WTC11 (cell line): ENCODE data around the gene SLC24A4. TPM values are rescaled to one million over a fixed set of nuclear protein-coding genes. Genes with fewer than 3 reads are reported as not detected.

Experiments used
- ATAC-seq: fragments of 200-7000 bp; cut with Tn5 transposase; 2 replicates; pipeline ENCODE4 v1.10.0; 2021; ENCODE audit warnings: mild to moderate bottlenecking, moderate library complexity
- CTCF ChIA-PET: fragments of 300-600 bp; sonication (Branson Sonifier 250); formaldehyde crosslinking; loops from one replicate; lab custom pipeline; 2021; ENCODE audit warnings: antibody characterized with exemption; lab: Charles Lee
- POLR2A ChIA-PET: fragments of 350-600 bp; sonication (Branson Sonifier 250); formaldehyde crosslinking; loops from one replicate; lab custom pipeline; 2021; ENCODE audit warnings: antibody characterized with exemption; lab: Charles Lee
- DNase-seq: peaks from one replicate; pipeline ENCODE4 v3.0.0; 2021; ENCODE audit warnings: low spot score
- H3K27ac Mint-ChIP-seq: 2 replicates; pipeline ENCODE4 v1.8.0; 2021; ENCODE audit warnings: mixed read lengths
- H3K27me3 Mint-ChIP-seq: 2 replicates; pipeline ENCODE4 v1.8.0; 2021; ENCODE audit warnings: low read depth, mild to moderate bottlenecking, moderate library complexity, mixed read lengths
- H3K36me3 Mint-ChIP-seq: 2 replicates; pipeline ENCODE4 v1.8.0; 2021; ENCODE audit warnings: mixed read lengths
- H3K4me1 Mint-ChIP-seq: 2 replicates; pipeline ENCODE4 v1.8.0; 2022; ENCODE audit warnings: mixed read lengths
- H3K4me3 Mint-ChIP-seq: 2 replicates; pipeline ENCODE4 v1.8.0; 2021; ENCODE audit warnings: mild to moderate bottlenecking, moderate library complexity, mixed read lengths
- H3K9me3 Mint-ChIP-seq: 2 replicates; pipeline ENCODE4 v1.8.0; 2021; ENCODE audit warnings: mixed read lengths
- JAZF1 ChIP-seq: fragments of 250-450 bp; sonication (Bioruptor Pico); IDR thresholded peaks from 2 replicates; pipeline ENCODE4 v1.9.0; 2021; ENCODE audit warnings: moderate library complexity, mild to moderate bottlenecking, inconsistent platforms
- NR3C1 ChIP-seq: sonication (generic); formaldehyde crosslinking; conservative IDR thresholded peaks from 2 replicates; pipeline ENCODE4 v1.8.1; 2023; ENCODE audit warnings: low read depth, mild to moderate bottlenecking, missing genetic modification reagents
- SP1 ChIP-seq: sonication (generic); formaldehyde crosslinking; conservative IDR thresholded peaks from 2 replicates; pipeline ENCODE4 v1.8.1; 2022; ENCODE audit warnings: missing genetic modification reagents
- TEAD1 ChIP-seq: sonication (generic); formaldehyde crosslinking; IDR thresholded peaks from 2 replicates; pipeline ENCODE4 v1.8.0; 2022; ENCODE audit warnings: mild to moderate bottlenecking, missing genetic modification reagents
- TEAD4 ChIP-seq: sonication (generic); formaldehyde crosslinking; IDR thresholded peaks from 2 replicates; pipeline ENCODE4 v1.8.0; 2022; ENCODE audit warnings: mild to moderate bottlenecking, missing genetic modification reagents
- ZNF219 ChIP-seq: sonication (generic); formaldehyde crosslinking; IDR thresholded peaks from 2 replicates; pipeline ENCODE4 v1.8.0; 2023; ENCODE audit warnings: missing genetic modification reagents, mild to moderate bottlenecking, borderline replicate concordance
- ZNF263 ChIP-seq: sonication (generic); formaldehyde crosslinking; IDR thresholded peaks from 2 replicates; pipeline ENCODE4 v1.8.1; 2022; ENCODE audit warnings: low read depth, mild to moderate bottlenecking, moderate library complexity, missing genetic modification reagents
- total RNA-seq: library from RNA; stranded (reverse); gene quantifications from 3 replicates; pipeline ENCODE4 v1.2.3, GENCODE V29; 2021
- TF ChIP-seq, protein P1 (sequence below): fragments of 250-450 bp; sonication (Bioruptor Pico); IDR thresholded peaks from 2 replicates; pipeline ENCODE4 v1.8.0; 2021; ENCODE audit warnings: mild to moderate bottlenecking
- TF ChIP-seq, protein P2 (sequence below): fragments of 200-600 bp; IDR thresholded peaks from 2 replicates; pipeline ENCODE4 v1.8.0; 2022; ENCODE audit warnings: antibody characterized with exemption
- TF ChIP-seq, protein P3 (sequence below): sonication (generic); formaldehyde crosslinking; IDR thresholded peaks from 2 replicates; pipeline ENCODE4 v1.8.0; 2023; ENCODE audit warnings: mild to moderate bottlenecking, missing genetic modification reagents
- TF ChIP-seq, protein P4 (sequence below): sonication (generic); formaldehyde crosslinking; IDR thresholded peaks from 2 replicates; pipeline ENCODE4 v1.8.1; 2023; ENCODE audit warnings: mild to moderate bottlenecking, missing genetic modification reagents, borderline replicate concordance
- TF ChIP-seq, protein P5 (sequence below): sonication (generic); formaldehyde crosslinking; IDR thresholded peaks from 2 replicates; pipeline ENCODE4 v1.8.0; 2022; ENCODE audit warnings: missing genetic modification reagents
- TF ChIP-seq, protein P6 (sequence below): fragments of 250-450 bp; sonication (Bioruptor Pico); IDR thresholded peaks from 2 replicates; pipeline ENCODE4 v1.9.0; 2021; ENCODE audit warnings: moderate library complexity, mild to moderate bottlenecking, inconsistent platforms, borderline replicate concordance

SLC24A4 gene
- total RNA-seq, 1 experiment from 2014 or later = 0.90 TPM

DNA sequence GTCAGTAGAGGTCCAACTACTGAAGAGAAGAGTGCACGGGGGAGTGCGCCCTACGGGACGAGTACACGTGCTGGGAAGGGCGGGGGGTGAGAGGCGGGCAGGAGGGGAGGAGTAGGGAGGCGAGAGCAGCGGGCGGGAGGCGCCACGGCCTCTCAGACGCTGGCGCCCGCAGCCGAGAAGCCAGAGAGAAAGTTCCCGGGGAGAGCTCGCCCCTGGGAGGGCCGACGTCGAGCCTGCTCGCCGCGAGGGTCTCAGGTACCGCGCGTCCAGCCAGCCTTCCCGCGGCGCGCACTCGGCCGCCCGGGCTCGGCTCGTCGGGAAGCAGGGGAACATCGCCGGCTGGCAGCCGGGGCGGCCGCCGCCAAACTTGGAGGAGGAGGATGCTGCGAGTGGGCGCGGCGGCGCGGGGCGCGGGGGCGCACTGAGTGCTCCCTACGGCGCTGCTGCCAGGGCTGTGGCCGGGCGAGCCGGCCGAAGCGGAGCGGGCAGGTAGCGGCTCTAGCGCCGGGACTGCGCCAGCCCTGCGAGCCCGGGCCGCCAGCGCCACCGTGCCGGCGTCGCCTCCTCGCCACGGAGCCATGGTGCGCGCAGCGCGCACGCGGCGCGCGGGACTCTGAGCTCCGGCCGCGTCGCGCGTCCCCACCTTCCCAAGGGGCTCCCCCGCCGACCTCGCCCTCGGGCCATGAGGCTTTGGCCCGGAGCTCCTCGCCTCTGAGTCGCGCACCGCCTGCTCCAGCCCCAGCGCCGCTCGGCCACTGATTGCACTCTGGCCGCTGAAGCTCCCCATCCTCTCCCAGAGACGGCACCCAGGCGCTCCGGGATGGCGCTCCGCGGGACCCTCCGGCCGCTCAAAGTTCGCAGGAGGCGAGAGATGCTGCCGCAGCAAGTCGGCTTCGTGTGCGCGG lies at the start of gene SLC24A4 (continued):
- TF ChIP-seq JAZF1 (no peak), TEAD1 (CRISPR knock-in tag) (peak; percentile 41; the same call in 1 of the 2 replicates), TEAD4 (0 out of 2 replicates have a peak, but pooled peaks have one; percentile 21), ZNF263 (CRISPR knock-in tag) (0 out of 2 replicates have a peak, but pooled peaks have one; percentile 52), SP1 (CRISPR knock-in tag) (no peak), ZNF219 (CRISPR knock-in tag) (peak; percentile 26; the same call in 1 of the 2 replicates), NR3C1 (CRISPR knock-in tag) (no peak)
- TF ChIP-seq, protein P1, sequence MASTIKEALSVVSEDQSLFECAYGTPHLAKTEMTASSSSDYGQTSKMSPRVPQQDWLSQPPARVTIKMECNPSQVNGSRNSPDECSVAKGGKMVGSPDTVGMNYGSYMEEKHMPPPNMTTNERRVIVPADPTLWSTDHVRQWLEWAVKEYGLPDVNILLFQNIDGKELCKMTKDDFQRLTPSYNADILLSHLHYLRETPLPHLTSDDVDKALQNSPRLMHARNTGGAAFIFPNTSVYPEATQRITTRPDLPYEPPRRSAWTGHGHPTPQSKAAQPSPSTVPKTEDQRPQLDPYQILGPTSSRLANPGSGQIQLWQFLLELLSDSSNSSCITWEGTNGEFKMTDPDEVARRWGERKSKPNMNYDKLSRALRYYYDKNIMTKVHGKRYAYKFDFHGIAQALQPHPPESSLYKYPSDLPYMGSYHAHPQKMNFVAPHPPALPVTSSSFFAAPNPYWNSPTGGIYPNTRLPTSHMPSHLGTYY (CRISPR knock-in tag) = no peak
- TF ChIP-seq, protein P2, sequence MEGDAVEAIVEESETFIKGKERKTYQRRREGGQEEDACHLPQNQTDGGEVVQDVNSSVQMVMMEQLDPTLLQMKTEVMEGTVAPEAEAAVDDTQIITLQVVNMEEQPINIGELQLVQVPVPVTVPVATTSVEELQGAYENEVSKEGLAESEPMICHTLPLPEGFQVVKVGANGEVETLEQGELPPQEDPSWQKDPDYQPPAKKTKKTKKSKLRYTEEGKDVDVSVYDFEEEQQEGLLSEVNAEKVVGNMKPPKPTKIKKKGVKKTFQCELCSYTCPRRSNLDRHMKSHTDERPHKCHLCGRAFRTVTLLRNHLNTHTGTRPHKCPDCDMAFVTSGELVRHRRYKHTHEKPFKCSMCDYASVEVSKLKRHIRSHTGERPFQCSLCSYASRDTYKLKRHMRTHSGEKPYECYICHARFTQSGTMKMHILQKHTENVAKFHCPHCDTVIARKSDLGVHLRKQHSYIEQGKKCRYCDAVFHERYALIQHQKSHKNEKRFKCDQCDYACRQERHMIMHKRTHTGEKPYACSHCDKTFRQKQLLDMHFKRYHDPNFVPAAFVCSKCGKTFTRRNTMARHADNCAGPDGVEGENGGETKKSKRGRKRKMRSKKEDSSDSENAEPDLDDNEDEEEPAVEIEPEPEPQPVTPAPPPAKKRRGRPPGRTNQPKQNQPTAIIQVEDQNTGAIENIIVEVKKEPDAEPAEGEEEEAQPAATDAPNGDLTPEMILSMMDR = no peak
- TF ChIP-seq, protein P3, sequence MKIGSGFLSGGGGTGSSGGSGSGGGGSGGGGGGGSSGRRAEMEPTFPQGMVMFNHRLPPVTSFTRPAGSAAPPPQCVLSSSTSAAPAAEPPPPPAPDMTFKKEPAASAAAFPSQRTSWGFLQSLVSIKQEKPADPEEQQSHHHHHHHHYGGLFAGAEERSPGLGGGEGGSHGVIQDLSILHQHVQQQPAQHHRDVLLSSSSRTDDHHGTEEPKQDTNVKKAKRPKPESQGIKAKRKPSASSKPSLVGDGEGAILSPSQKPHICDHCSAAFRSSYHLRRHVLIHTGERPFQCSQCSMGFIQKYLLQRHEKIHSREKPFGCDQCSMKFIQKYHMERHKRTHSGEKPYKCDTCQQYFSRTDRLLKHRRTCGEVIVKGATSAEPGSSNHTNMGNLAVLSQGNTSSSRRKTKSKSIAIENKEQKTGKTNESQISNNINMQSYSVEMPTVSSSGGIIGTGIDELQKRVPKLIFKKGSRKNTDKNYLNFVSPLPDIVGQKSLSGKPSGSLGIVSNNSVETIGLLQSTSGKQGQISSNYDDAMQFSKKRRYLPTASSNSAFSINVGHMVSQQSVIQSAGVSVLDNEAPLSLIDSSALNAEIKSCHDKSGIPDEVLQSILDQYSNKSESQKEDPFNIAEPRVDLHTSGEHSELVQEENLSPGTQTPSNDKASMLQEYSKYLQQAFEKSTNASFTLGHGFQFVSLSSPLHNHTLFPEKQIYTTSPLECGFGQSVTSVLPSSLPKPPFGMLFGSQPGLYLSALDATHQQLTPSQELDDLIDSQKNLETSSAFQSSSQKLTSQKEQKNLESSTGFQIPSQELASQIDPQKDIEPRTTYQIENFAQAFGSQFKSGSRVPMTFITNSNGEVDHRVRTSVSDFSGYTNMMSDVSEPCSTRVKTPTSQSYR (CRISPR knock-in tag) = no peak
- TF ChIP-seq, protein P4, sequence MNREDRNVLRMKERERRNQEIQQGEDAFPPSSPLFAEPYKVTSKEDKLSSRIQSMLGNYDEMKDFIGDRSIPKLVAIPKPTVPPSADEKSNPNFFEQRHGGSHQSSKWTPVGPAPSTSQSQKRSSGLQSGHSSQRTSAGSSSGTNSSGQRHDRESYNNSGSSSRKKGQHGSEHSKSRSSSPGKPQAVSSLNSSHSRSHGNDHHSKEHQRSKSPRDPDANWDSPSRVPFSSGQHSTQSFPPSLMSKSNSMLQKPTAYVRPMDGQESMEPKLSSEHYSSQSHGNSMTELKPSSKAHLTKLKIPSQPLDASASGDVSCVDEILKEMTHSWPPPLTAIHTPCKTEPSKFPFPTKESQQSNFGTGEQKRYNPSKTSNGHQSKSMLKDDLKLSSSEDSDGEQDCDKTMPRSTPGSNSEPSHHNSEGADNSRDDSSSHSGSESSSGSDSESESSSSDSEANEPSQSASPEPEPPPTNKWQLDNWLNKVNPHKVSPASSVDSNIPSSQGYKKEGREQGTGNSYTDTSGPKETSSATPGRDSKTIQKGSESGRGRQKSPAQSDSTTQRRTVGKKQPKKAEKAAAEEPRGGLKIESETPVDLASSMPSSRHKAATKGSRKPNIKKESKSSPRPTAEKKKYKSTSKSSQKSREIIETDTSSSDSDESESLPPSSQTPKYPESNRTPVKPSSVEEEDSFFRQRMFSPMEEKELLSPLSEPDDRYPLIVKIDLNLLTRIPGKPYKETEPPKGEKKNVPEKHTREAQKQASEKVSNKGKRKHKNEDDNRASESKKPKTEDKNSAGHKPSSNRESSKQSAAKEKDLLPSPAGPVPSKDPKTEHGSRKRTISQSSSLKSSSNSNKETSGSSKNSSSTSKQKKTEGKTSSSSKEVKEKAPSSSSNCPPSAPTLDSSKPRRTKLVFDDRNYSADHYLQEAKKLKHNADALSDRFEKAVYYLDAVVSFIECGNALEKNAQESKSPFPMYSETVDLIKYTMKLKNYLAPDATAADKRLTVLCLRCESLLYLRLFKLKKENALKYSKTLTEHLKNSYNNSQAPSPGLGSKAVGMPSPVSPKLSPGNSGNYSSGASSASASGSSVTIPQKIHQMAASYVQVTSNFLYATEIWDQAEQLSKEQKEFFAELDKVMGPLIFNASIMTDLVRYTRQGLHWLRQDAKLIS (CRISPR knock-in tag) = no peak

DNA sequence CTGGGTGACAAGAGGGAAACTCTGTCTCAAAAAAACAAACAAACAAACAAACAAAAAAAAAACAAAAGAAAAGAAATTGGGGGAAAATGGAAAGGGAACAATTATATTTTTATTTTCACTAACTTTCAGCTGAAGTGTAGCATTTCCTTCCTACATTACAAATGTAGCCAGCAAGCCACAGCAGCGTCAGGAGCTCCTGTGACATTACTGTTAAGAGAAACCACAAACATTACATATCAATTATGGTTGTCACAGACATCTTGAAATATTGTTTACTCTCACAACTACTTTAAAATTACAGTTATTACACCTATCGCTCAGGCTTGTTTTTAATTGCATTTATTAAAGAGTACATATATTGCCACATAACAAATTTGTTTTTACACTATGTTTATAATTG lies 49.8 kb upstream of the SLC24A4 start:
- no peaks in the 10 kb centered on the region for H3K9me3 Mint-ChIP-seq
- H3K27me3 Mint-ChIP-seq = no peaks in the 10 kb centered on the region; the same call in 1 of the 2 replicates
- ChIA-PET POLR2A (no interaction called here), CTCF (no interaction called here)
- H3K27ac Mint-ChIP-seq = no peak overlapping the region
- DNase-seq (no peak), ATAC-seq (no peak)
- TF ChIP-seq, protein P1 (CRISPR knock-in tag) = no peak
- TF ChIP-seq, protein P5, sequence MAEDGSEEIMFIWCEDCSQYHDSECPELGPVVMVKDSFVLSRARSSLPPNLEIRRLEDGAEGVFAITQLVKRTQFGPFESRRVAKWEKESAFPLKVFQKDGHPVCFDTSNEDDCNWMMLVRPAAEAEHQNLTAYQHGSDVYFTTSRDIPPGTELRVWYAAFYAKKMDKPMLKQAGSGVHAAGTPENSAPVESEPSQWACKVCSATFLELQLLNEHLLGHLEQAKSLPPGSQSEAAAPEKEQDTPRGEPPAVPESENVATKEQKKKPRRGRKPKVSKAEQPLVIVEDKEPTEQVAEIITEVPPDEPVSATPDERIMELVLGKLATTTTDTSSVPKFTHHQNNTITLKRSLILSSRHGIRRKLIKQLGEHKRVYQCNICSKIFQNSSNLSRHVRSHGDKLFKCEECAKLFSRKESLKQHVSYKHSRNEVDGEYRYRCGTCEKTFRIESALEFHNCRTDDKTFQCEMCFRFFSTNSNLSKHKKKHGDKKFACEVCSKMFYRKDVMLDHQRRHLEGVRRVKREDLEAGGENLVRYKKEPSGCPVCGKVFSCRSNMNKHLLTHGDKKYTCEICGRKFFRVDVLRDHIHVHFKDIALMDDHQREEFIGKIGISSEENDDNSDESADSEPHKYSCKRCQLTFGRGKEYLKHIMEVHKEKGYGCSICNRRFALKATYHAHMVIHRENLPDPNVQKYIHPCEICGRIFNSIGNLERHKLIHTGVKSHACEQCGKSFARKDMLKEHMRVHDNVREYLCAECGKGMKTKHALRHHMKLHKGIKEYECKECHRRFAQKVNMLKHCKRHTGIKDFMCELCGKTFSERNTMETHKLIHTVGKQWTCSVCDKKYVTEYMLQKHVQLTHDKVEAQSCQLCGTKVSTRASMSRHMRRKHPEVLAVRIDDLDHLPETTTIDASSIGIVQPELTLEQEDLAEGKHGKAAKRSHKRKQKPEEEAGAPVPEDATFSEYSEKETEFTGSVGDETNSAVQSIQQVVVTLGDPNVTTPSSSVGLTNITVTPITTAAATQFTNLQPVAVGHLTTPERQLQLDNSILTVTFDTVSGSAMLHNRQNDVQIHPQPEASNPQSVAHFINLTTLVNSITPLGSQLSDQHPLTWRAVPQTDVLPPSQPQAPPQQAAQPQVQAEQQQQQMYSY = no peak
- TF ChIP-seq, protein P6, sequence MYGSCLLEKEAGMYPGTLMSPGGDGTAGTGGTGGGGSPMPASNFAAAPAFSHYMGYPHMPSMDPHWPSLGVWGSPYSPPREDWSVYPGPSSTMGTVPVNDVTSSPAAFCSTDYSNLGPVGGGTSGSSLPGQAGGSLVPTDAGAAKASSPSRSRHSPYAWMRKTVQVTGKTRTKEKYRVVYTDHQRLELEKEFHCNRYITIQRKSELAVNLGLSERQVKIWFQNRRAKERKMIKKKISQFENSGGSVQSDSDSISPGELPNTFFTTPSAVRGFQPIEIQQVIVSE = no peak
- no peaks in the 10 kb centered on the region for H3K36me3 Mint-ChIP-seq
- H3K4me1 Mint-ChIP-seq = no peaks in the 10 kb centered on the region
- H3K4me3 Mint-ChIP-seq = no peak overlapping the region
